Glomerular visceral epithelial cell (primary cell): ENCODE data around the gene NFATC3.
A peak's percentile ranks its signal among the peaks of the same experiment; 100 is the strongest.
"Not testable (repeated sequence)": the region's sequence is repeated elsewhere in the genome, so short reads cannot be mapped to it uniquely, and the experiment has no call there.

Source experiments
- DNase-seq: peaks from one replicate; pipeline ENCODE4 v3.0.0-alpha.2; 2016; ENCODE audit errors: extremely low spot score

NFATC3 gene

GRCh38 chr16:68116256-68116867, 31.2 kb downstream of the NFATC3 start:
- DNase-seq = peak; percentile 7

DNA sequence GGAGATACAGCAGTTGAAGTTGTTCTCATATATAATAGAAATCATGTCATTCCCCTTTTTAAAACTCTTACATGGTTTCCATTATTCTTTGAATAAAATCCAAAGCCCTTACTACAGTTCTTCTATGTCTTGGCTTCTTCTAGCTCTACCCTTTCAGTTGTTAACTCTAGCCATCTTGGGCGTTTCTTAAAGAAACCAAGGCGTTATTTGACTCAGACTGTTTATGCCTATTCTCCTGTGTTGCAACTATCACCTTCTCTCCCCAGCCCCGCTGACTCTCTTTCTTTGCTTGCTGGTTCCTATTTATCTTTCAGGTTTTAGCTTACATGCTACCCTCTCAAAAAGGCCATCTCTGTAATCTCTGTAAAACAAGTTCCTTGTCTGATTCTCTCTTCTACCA, 32.7 kb downstream of the NFATC3 start:
- DNase-seq = no peak

- DNase-seq = not testable (repeated sequence)
These were observed 33.8 kb downstream of the NFATC3 start for GRCh38 chr16:68118954-68119353.

GRCh38 chr16:68120496-68120895, 35.3 kb downstream of the NFATC3 start:
- DNase-seq = not testable (repeated sequence)

DNA sequence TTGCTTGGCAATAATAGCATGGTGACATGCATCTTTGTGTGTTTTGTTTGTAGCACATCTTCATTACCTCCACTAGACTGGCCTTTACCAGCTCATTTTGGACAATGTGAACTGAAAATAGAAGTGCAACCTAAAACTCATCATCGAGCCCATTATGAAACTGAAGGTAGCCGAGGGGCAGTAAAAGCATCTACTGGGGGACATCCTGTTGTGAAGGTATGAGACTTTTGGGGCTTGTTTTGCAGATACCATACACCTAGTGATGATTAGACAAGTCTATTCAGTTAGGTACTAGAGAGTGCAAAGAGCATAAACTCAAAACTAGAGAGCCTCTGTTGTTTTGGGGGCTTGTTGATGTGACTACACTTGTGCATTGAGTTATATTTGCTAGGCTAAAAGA, 41.2 kb downstream of the NFATC3 start:
- no peak for DNase-seq

- peak; percentile 51 for DNase-seq
These were observed 43.6 kb downstream of the NFATC3 start for GRCh38 chr16:68128577-68129305.

DNA sequence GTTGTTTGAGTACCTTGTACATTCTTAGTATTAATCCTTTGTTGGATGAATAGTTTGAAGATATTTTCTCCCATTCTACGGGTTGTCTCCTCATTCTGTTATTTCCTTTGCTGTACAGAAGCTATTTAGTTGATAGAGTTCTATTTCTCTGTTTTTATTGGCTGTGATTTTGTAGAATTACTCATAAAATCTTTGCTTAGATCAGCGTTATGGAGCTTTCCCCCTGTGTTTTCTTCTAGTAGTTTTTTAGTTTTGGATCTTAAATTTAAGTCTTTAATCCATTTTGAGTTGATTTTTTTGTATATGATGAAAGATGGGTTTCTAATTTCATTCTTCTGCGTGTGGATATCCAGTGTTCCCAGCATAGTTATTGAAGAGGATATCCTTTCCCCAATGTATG, 45.4 kb downstream of the NFATC3 start:
- no peak for DNase-seq

DNA sequence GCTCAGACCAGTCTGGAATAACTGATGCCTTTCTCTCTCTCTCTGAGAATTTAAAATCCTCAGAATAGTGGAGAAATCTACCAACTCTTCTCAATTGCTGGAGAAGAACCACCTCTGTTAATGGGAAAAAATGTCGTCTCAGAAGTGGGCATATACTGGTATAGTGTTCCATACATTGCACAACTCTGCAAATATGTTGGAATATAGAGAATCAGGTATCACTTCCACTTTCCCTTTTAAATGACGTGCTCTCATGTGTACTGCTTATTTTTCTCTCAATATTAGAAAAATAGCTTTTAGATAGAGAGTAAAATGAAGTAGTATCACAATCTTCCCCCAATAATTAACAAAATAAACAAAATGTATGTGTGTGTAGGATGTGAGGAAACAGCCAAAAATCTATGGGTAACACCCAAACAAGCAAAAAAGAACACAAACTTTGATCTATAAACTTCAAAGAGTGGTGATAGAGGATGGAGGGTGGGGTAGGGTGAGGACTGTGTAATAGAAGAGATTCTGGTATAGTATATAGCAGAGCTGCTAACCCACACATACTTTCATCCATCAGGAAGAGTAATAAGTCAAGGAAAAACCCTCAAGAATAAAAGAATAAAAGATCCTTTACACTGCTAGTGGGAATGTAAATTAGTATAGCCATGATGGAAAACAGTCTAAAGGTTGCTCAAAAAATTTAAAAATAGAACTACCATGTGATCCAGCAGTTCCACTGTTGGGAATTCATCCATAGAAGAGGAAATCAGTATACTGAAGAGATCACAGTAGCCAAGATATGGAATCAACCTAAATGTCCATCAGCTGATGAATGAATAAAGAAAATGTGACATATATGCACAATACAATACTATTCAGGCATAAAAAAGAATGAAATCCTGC, 46.9 kb downstream of the NFATC3 start:
- no peak for DNase-seq

- DNase-seq = not testable (repeated sequence)
These were observed 47.8 kb downstream of the NFATC3 start for GRCh38 chr16:68133000-68133399.

DNA sequence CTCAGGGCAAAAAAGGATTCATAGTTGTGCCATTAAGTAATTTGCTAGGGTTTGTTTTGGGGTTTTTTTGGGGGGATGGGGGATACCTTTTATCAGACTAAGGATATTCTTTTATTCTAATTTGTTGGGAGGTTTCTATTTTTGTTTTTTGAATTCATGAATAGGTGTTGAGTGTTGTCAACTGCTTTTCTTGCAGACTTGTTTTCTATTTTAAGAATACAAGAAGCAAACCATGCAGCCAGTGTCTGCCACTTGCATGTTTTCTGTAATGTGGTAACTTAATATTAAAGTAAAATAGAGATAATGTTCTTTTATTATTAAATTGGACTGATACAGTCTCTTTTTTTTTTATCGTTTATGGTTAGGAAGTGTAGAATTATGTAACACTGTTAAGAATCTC, 49.5 kb downstream of the NFATC3 start:
- no peak for DNase-seq

DNA sequence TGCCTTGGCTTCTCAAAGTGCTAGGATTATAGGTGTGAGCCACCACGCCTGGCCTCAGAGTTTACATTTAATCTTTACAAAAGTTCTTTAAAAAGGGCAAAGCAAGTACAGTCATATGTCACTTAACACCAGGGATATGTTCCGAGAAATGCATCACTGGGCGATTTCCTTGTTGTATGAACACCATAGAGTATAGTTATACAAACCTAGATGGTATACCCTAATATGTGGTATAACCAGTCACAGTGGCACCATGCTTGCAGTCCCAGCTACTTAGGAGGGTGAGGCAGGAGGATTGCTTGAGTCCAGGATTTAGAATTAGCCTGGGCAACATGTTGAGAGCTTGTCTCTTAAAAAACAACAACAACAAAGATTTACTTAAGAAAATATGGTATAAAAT, 51.3 kb downstream of the NFATC3 start:
- no peak for DNase-seq

DNA sequence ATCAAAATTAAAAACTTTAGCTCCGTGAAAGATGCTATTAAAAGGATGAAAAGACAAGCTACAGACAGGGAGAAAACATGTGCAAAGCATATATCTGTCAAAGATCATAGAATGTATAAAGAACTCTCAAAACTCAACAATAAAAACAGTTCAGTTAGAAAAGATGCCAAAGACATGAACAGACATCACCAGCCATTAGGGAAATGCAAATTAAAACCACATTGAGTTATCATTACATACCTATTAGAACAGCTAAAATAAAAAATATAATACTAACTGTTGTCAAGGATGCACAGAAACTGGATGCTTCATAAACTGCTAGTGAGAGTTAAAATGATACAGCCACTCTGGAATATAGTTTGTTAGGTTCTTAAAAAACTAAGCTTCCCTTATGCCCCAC, 58.8 kb downstream of the NFATC3 start:
- DNase-seq = no peak

DNA sequence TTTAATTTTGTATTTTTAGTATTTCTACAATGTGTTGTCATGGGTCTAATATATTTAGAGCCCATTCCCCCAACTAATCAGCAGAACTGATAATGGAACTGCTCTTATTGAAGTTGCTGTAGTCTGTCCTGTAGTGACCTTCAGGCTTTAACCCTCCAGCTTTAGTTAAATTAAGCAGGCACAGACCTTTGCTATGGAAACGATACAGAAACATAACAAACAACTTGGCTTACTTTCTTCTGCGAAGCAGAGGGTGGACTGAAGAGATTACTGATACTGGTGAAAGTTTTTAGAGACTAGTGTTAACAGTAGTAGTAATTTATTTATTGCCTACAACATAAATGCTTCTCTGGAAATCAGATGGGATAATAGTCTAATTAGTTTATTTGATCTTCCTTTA, 61.4 kb downstream of the NFATC3 start:
- peak; percentile 1 for DNase-seq

DNA sequence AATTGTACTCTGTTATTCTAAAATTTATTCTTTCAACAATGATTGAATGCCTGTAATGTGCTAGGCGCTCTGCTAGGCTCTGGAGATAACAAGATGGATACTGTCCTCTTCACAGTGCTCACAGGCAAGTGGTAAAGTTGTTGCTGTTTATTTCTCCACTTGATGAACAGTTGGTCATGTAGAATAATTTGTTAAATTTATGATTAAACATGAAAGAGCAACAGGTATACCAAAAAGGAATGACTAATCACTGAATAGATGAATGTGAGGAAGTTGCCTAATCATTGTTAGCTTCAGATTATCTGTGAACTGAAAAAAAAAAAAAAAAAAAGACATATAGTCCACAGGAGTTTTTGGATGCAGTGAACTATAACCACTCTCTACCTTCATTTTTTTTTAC, 62.3 kb downstream of the NFATC3 start:
- no peak for DNase-seq

DNA sequence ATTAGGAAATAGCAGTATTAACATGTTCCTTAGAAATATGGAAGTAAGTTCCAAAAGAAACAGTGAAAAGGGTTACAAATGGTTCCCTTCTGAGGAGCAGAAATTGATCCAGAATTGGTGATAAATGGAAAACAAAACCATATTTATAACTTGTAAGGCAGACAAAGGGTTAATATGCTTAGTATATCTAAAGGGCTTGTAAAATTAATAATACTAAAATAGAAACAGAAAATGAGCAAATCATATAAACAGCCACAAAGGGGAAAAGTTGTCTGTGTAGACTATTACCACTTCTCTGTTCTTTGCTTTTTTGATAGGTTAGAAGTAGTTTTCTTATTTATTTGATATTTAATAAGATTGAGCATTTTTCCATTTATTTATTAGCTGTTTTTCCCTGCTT, 64.4 kb downstream of the NFATC3 start:
- DNase-seq = no peak

DNA sequence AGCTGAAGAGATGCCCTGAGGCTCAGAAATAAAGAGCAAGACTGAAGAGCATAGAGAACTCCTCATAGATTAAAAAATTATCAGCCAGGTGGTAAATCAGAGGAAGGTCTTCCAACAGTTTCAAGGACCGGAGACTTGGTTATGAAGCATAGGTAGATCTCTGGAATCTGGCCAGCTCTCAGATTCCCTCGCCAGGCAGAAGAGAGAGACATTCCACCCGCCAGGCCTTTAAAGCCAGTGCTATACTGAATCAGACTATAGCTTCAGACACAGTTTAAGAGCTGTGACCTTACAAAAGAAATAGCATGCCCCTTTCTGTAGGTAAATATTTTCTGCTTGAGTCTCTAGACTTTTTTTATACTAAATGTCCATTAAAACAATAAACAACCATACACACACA, 70.3 kb downstream of the NFATC3 start:
- no peak for DNase-seq

GRCh38 chr16:68162413-68162812, 77.2 kb downstream of the NFATC3 start:
- no peak for DNase-seq

DNA sequence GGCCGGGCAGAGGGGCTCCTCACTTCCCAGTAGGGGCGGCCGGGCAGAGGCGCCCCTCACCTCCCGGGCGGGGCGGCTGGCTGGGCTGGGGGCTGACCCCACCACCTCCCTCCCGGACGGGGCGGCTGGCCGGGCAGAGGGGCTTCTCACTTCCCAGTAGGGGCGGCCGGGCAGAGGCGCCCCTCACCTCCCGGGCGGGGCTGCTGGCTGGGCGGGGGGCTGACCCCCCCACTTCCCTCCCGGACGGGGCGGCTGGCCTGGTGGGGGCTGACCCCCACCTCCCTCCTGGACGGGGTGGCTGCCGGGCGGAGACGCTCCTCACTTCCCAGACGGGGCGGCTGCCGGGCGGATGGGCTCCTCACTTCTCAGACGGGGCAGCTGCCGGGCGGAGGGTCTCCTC, 78.1 kb downstream of the NFATC3 start:
- not testable (repeated sequence) for DNase-seq

DNA sequence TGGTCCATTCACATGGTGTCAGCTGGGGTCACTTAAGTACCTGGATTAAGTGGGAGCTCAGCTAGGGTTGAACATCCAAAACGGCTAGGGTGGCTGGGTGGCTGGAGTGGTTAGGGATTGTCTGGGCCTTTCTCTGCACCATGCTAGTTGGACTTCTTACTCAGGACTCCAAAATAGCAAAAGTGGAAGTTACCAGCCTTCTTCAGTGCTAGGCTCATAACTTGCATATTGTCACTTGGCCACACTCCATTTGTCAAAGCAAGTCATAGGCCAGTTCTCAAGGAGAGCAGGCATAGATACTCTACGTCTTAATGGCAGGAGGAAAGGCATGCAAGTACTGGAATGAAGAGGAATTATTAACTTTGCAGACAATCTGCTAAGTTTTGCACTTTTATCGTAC, 81.1 kb downstream of the NFATC3 start:
- DNase-seq = no peak

- DNase-seq = no peak
These were observed 94.1 kb downstream of the NFATC3 start for GRCh38 chr16:68179196-68179795.

DNA sequence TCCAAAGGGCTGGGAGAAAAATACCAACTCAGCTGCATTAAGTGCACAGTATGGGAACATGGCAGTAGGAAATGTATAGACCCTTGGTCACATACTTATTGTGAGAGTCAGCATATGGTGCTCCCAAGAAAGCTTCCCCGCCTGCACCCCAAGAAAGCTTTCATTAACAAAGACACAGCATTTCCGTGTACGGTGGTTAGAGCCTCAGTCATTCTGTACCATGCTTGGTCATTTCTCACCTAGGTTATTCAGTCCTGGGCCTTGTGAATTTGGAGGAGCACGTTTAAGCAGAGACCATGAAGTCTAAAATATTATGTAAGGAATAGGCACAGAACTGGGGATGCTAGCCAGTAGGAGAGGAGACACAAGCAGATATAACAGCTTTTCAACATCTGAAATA, 94.7 kb downstream of the NFATC3 start:
- DNase-seq = no peak

DNA sequence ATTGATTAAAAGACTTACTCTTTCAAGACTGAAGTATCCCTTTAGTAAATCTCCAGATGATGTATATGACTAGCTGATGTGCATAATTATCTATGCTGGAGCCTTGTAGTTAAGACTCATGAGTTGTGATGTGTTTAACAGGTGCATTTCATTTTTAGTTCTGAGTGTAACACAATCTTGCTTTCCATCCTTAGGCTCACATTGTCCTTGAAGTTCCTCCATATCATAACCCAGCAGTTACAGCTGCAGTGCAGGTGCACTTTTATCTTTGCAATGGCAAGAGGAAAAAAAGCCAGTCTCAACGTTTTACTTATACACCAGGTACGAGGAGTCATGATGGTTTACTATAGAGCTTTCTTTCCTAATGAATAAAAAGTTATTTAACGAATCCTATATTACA, 97.9 kb downstream of the NFATC3 start:
- no peak for DNase-seq
